Activated T-helper 1 cell treated with Interleukin-2 at 50 U/mL for 16 hours (primary cell): ENCODE data around the gene HSBP1.

Experiments used
- DNase-seq: peaks from one replicate; pipeline ENCODE4 v3.0.0-alpha.2; 2020; ENCODE audit warnings: low read depth

Gene HSBP1

GRCh38 chr16:83807710-83808572, at the start of gene HSBP1:
HSBP1 (plus strand) TSS chr16:83807978; CDS start chr16:83808077, 99 bp downstream.
- peak; percentile 87 for DNase-seq

DNA sequence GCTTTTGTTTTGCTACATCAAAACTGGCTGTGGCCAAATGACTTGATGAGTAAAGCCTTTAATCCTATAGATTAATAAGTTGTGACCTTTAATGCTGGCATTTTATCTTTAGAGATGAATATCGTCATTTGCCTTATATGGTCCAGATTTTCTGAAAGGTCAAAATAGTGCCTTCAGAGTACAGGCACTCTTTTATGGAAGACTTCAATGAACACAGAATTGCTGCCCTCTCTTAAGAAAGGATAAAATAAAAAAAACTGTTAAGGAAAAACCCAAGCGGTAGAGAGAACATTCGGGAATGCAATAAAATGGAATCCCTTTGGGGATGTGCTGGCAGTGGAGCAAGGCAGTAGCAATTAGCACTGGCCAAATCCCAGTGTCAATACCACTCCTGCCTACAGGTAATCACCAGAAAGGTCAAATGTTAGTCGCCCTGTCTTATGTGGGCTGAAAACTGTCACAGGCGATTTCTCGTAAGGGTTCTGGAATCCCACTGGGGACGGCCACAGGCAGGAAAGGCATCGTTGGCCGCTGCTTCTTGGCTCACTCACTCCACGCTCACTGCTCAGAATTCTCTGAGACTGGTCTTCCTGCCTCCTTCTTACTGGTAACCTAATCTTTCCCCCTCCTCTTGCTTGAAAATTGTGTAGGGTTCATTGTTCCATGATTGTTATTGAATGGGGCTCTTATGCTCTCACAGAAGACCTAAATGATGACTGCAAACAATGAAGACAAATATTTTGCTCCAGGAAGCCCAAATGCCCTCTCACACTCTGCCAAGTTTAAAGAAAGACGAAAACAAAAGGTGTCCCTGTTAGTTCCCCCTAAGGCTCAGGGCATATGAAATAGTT, 45.4 kb upstream of the HSBP1 start:
- DNase-seq = no peak

DNA sequence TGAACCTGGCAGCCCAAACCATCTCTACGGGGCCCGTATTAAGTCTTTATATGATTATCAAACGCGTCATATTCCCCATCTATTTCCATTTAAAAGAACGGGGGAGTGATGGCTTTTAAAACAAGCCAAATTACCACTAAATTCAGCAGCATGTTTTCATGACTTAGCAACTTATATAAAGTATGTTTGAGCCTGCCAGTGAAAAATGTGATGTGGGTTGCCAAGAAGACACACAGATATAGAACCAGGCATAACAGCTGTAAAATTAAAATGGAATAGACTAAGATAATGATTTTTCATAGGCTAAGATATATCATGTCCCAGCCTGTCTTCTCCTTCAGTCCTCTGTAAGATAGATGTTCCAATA, 44.8 kb upstream of the HSBP1 start:
- DNase-seq = no peak

- DNase-seq = no peak
Observed at GRCh38 chr16:83768986-83769385, 38.8 kb upstream of the HSBP1 start.

DNA sequence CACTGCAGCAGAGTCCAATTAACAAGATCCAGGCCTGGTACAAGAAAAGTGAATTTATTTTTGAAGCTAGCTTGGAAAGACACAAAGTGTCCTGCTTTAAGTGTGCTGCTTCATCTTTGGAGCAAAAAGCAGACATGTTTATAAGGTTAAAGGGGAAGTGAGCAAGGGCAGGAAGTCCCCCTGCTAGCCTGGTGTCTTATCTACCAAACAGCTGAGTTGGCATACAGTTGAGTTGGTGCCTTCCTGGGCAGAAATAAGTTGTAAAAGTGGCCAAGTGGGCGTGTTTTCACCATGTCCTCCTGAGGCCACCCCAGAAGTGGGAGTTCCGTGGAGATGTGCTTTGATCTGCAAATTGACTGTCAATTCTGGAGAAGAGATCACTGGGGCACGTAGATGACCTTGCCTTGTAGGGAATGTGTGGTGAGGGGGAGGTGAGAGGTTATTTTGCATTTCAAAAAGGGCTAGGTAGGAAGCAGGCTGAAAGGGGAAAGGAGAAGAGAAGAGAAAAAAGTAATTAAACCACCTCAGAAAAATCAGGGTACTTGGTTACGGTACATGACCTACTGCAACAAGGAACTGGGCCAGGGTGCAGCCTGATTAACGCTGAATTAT, 38.3 kb upstream of the HSBP1 start:
- DNase-seq = no peak

GRCh38 chr16:83771306-83771942, 36.4 kb upstream of the HSBP1 start:
- no peak for DNase-seq

GRCh38 chr16:83772806-83773205, 35.0 kb upstream of the HSBP1 start:
- no peak for DNase-seq

DNA sequence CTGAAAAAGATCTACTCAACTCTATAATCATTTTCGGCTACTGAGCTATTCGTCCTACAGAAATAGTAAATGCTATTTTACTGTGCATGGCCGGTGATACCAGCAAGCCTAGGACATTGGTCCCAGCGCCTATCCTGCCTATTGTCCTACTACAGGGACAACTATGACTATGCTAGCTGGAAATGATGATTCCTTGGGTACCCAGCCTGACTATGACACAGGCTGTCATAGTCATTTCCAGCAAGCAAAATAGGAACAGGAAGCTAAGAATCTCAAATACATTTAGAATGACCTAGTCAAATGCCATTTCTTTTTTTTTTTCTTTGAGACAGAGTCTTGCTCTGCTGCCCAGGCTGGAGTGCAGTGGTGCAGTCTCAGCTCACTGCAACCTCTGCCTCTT, 33.7 kb upstream of the HSBP1 start:
- DNase-seq = no peak

- DNase-seq = no peak
Observed at GRCh38 chr16:83776944-83777343, 30.8 kb upstream of the HSBP1 start.

GRCh38 chr16:83779886-83780285, 27.9 kb upstream of the HSBP1 start:
- DNase-seq = no peak

- DNase-seq = no peak
Observed at GRCh38 chr16:83785455-83785854, 22.3 kb upstream of the HSBP1 start.

- DNase-seq = no peak
Observed at GRCh38 chr16:83789642-83790401, 18.0 kb upstream of the HSBP1 start.

- no peak for DNase-seq
Observed at GRCh38 chr16:83791916-83792315, 15.9 kb upstream of the HSBP1 start.

GRCh38 chr16:83792391-83792790, 15.4 kb upstream of the HSBP1 start:
- DNase-seq = no peak

DNA sequence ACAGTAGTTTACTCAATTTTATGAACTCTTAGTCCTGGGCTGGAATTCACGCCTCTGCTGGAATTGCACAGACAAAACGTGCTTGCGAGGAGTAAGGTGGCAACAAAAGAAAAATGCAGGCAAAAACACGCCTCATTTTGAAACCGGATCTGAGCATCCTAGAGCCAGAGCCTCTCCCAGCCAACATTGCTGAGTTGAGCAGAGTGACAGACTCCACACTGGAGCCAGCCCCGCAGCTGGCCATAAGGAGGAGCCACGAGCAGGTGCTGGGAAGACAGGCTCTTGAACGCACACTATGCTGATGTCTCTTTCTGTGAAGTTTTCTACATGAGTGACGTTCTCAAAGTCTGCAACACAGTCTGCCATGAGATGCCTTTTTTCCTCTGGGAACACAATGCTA, 14.6 kb upstream of the HSBP1 start:
- no peak for DNase-seq

DNA sequence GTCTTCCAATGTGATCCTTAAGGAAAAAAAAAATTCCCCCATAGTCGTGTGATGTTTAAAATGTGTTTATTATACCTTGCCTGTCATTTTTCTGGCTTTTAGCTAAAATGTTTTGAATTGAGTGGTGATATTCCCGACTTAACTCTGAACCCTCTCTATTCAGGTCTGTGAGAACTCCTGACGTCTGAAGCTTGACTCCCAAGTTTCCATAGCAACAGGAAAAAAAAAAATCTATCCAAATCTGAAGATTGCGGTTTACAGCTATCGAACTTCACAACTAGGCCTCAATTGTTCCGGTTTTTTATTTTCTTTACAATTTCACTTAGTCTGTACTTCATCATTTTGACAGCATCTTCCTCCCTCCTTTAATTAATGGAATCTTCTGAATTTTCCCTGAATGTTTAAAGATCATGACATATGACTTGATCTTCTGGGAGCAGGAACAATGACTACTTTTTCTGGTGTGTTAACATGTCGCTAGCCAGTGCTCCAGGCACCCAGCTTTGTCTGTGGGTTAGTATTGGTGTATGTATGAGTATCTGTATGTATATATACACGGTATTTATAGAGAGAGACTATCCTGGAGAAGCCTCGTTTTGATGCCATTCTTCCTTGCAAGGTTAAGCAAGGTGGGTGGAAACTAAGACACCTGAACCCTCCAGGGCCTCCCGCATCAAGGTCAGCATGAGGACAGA, 12.8 kb upstream of the HSBP1 start:
- no peak for DNase-seq

GRCh38 chr16:83797013-83797412, 10.8 kb upstream of the HSBP1 start:
- no peak for DNase-seq

- DNase-seq = no peak
Observed at GRCh38 chr16:83799336-83799735, 8.4 kb upstream of the HSBP1 start.

GRCh38 chr16:83802135-83802534, 5.6 kb upstream of the HSBP1 start:
- no peak for DNase-seq

GRCh38 chr16:83802554-83803205, 5.1 kb upstream of the HSBP1 start:
- no peak for DNase-seq
